ENCODE results near the gene CDC73. TPM values are rescaled to one million over a fixed set of nuclear protein-coding genes. Genes with fewer than 3 reads are reported as not detected.

The CDC73 gene
- total and polyA plus RNA-seq, 2 of the 13 experiments (the other 11 are each of a cell fraction or from before 2014, with no cell fraction given) = 20.2 to 26.3 TPM

- peak; percentile 97 for TF ChIP-seq ZFP91 (CRISPR knock-in tag; IDR thresholded peaks at IDR 0.05; ENCODE audit: borderline replicate concordance)
- TF ChIP-seq ZMAT5 (CRISPR knock-in tag; IDR thresholded peaks at IDR 0.05; ENCODE audit: borderline replicate concordance, low read depth) = no peak
- 0 out of 2 replicates have a peak, but pooled peaks have one; percentile 20 for TF ChIP-seq U2AF2 (IDR thresholded peaks at IDR 0.05; ENCODE audit: low read depth, low read length)
- 0 out of 2 replicates have a peak, but pooled peaks have one; percentile 83 for TF ChIP-seq SRY (CRISPR knock-in tag; IDR thresholded peaks at IDR 0.05)
- TF ChIP-seq, protein P1, sequence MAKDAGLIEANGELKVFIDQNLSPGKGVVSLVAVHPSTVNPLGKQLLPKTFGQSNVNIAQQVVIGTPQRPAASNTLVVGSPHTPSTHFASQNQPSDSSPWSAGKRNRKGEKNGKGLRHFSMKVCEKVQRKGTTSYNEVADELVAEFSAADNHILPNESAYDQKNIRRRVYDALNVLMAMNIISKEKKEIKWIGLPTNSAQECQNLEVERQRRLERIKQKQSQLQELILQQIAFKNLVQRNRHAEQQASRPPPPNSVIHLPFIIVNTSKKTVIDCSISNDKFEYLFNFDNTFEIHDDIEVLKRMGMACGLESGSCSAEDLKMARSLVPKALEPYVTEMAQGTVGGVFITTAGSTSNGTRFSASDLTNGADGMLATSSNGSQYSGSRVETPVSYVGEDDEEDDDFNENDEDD (CRISPR knock-in tag; IDR thresholded peaks at IDR 0.05; ENCODE audit: borderline replicate concordance) = peak; percentile 76; the same call in 1 of the 2 replicates
- TF ChIP-seq ZZZ3 (CRISPR knock-in tag; IDR thresholded peaks at IDR 0.05; ENCODE audit: borderline replicate concordance) = no peak
- TF ChIP-seq ZNF317 (CRISPR knock-in tag; IDR thresholded peaks at IDR 0.05) = peak; percentile 90
- TF ChIP-seq ZHX2 (IDR thresholded peaks at IDR 0.05; ENCODE audit: low read depth) = peak; percentile 20; the same call in 1 of the 2 replicates
- peak; percentile 54; the same call in 1 of the 2 replicates for TF ChIP-seq ZHX2 (CRISPR knock-in tag; IDR thresholded peaks at IDR 0.05; ENCODE audit: borderline replicate concordance)
- TF ChIP-seq ZNF558 (CRISPR knock-in tag; IDR thresholded peaks at IDR 0.05; ENCODE audit: borderline replicate concordance) = peak; percentile 76
- no peak for TF ChIP-seq SRSF9 (IDR thresholded peaks at IDR 0.05; ENCODE audit: borderline replicate concordance, insufficient read depth, low read depth, low read length, poor library complexity, severe bottlenecking)
- TF ChIP-seq ZNF749 (CRISPR knock-in tag; IDR thresholded peaks at IDR 0.05; ENCODE audit: borderline replicate concordance) = peak; percentile 74; the same call in 1 of the 2 replicates
- TF ChIP-seq HNRNPK (IDR thresholded peaks at IDR 0.05; ENCODE audit: low read depth, low read length, poor library complexity, severe bottlenecking) = peak; percentile 61
- TF ChIP-seq, protein P2, sequence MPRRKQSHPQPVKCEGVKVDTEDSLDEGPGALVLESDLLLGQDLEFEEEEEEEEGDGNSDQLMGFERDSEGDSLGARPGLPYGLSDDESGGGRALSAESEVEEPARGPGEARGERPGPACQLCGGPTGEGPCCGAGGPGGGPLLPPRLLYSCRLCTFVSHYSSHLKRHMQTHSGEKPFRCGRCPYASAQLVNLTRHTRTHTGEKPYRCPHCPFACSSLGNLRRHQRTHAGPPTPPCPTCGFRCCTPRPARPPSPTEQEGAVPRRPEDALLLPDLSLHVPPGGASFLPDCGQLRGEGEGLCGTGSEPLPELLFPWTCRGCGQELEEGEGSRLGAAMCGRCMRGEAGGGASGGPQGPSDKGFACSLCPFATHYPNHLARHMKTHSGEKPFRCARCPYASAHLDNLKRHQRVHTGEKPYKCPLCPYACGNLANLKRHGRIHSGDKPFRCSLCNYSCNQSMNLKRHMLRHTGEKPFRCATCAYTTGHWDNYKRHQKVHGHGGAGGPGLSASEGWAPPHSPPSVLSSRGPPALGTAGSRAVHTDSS (CRISPR knock-in tag; conservative IDR thresholded peaks at IDR 0.05) = 0 out of 2 replicates have a peak, but pooled peaks have one; percentile 29
These were observed at the start of gene CDC73 (continued) for GRCh38 chr1:193121616-193122593.

All from HepG2 (cell line).